BJ (cell line): ENCODE data around the gene CCDC57. TPM values are rescaled to one million over a fixed set of nuclear protein-coding genes. Genes with fewer than 3 reads are reported as not detected.

ENCODE experiments used
- CTCF ChIA-PET: fragments of 350-600 bp; formaldehyde crosslinking; extraction: SDS; loops from one replicate; lab custom pipeline; 2021; ENCODE audit warnings: antibody characterized with exemption, inconsistent platforms; lab: Yijun Ruan, JAX
- POLR2A ChIA-PET: fragments of 300-600 bp; sonication (Branson Sonifier 250); formaldehyde crosslinking; extraction: SDS; loops from one replicate; lab custom pipeline; 2021; ENCODE audit warnings: antibody characterized with exemption; lab: Charles Lee
- DNase-seq: peaks from one replicate; pipeline ENCODE4 v3.0.0-alpha.2; 2011; ENCODE audit warnings: low read depth
- H3K27me3 ChIP-seq: 2 replicates; pipeline ENCODE4 v1.6.0; 2011; ENCODE audit warnings: low read length; ENCODE audit not compliant: control insufficient read depth, insufficient read depth
- H3K36me3 ChIP-seq: 2 replicates; pipeline ENCODE4 v1.5.1; 2011; ENCODE audit warnings: low read length; ENCODE audit not compliant: control insufficient read depth, insufficient read depth
- H3K4me3 ChIP-seq: 2 replicates; pipeline ENCODE4 v1.5.1; 2011; ENCODE audit warnings: low read depth, mild to moderate bottlenecking, control low read depth, low read length
- polyA plus RNA-seq: library from polyadenylated mRNA; depleted of rRNA; stranded (reverse); fragments of >200 nt; gene quantifications from 2 replicates; pipeline ENCODE4 v1.2.3, GENCODE V29; 2011
- TF ChIP-seq, protein P1 (sequence below): IDR thresholded peaks from 2 replicates; pipeline ENCODE4 v1.5.1; 2011; ENCODE audit warnings: low read depth, mild to moderate bottlenecking, control low read depth, inconsistent platforms, low read length, moderate library complexity; ENCODE audit not compliant: insufficient read depth

Gene CCDC57
- polyA plus RNA-seq, 1 experiment = 15.4 TPM

GRCh38 chr17:82239401-82239925, 26.8 kb upstream of the CCDC57 start:
- no peak for DNase-seq
- CTCF ChIA-PET = interaction anchor here (1.8 to 7.5 kb wide), 2 partner anchors 34 to 209 kb away, joined by 7 to 52 read pairs; no protein-coding TSS in a partner anchor
- Histone ChIP-seq H3K4me3 (no peak overlapping the region), H3K36me3 (peaks cover 64% of the 10 kb centered on the region), H3K27me3 (no peaks in the 10 kb centered on the region)
- TF ChIP-seq, protein P1, sequence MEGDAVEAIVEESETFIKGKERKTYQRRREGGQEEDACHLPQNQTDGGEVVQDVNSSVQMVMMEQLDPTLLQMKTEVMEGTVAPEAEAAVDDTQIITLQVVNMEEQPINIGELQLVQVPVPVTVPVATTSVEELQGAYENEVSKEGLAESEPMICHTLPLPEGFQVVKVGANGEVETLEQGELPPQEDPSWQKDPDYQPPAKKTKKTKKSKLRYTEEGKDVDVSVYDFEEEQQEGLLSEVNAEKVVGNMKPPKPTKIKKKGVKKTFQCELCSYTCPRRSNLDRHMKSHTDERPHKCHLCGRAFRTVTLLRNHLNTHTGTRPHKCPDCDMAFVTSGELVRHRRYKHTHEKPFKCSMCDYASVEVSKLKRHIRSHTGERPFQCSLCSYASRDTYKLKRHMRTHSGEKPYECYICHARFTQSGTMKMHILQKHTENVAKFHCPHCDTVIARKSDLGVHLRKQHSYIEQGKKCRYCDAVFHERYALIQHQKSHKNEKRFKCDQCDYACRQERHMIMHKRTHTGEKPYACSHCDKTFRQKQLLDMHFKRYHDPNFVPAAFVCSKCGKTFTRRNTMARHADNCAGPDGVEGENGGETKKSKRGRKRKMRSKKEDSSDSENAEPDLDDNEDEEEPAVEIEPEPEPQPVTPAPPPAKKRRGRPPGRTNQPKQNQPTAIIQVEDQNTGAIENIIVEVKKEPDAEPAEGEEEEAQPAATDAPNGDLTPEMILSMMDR = no peak
- POLR2A ChIA-PET = no interaction called here

DNA sequence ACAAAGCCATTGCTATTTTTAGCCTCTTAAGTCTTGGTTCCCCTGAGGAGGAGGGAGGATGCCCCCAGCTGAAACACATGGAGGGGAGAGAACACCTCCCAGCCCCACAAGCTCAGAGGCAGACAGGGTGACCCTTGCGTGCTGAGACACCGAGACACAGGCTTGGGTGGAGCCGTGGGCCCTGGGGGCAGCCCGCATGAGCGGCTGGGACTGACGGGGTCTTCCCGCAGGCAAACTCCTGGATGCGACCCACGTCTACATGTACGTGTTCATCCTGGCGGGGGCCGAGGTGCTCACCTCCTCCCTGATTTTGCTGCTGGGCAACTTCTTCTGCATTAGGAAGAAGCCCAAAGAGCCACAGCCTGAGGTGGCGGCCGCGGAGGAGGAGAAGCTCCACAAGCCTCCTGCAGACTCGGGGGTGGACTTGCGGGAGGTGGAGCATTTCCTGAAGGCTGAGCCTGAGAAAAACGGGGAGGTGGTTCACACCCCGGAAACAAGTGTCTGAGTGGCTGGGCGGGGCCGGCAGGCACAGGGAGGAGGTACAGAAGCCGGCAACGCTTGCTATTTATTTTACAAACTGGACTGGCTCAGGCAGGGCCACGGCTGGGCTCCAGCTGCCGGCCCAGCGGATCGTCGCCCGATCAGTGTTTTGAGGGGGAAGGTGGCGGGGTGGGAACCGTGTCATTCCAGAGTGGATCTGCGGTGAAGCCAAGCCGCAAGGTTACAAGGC, 26.0 kb upstream of the CCDC57 start:
- POLR2A ChIA-PET = no interaction called here
- peak; percentile 72 for DNase-seq
- CTCF ChIA-PET = interaction anchor here (1.8 to 7.5 kb wide), 2 partner anchors 34 to 208 kb away, joined by 7 to 52 read pairs; no protein-coding TSS in a partner anchor
- peaks cover 59% of the 10 kb centered on the region for H3K36me3 ChIP-seq
- no peak overlapping the region for H3K4me3 ChIP-seq
- TF ChIP-seq, protein P1 = no peak
- H3K27me3 ChIP-seq = no peaks in the 10 kb centered on the region

- DNase-seq = no peak
- Histone ChIP-seq H3K4me3 (no peak overlapping the region), H3K27me3 (no peaks in the 10 kb centered on the region), H3K36me3 (peaks cover 61% of the 10 kb centered on the region)
- ChIA-PET CTCF (interaction anchor here (1.8 to 7.5 kb wide), 2 partner anchors 33 to 208 kb away, joined by 7 to 52 read pairs; no protein-coding TSS in a partner anchor), POLR2A (no interaction called here)
- TF ChIP-seq, protein P1 = no peak
These were observed 25.3 kb upstream of the CCDC57 start for GRCh38 chr17:82237746-82238471.

- Histone ChIP-seq H3K27me3 (no peaks in the 10 kb centered on the region), H3K36me3 (peaks cover 63% of the 10 kb centered on the region), H3K4me3 (no peak overlapping the region)
- CTCF ChIA-PET = interaction anchor here (1.0 to 7.5 kb wide), 6 partner anchors 16 to 207 kb away, joined by 3 to 52 read pairs (median 5); no protein-coding TSS in a partner anchor
- TF ChIP-seq, protein P1 = no peak
- POLR2A ChIA-PET = no interaction called here
- no peak for DNase-seq
These were observed 24.6 kb upstream of the CCDC57 start for GRCh38 chr17:82237083-82237745.
